Stimulated activated naive CD4-positive, alpha-beta T cell (primary cell): ENCODE data around the gene CGB3.

Source experiments
- DNase-seq, 6 experiments: peaks; one replicate each; lab custom pipeline; 2025; lab: John Stamatoyannopoulos, UW

Gene CGB3

DNA sequence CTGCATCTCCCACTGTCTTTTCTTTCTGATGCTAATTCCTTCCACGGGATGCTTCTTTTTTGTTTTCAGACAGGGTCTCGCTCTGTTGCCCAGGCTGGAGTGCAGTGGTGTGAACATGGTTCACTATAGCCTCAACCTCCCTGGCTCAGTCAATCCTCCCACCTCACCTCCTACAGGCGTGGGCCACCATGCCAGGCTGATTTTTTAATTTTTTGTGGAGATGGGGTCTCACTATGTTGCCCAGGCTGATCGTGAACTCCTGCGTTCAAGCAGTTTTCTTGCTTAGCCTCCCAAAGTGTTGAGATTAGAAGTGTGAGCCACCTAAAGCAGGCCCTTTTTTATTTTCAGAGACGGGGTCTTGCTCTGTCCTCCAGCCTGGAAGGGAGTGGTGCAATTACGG is 35.8 kb downstream of the CGB3 start:
- no peak for DNase-seq

DNA sequence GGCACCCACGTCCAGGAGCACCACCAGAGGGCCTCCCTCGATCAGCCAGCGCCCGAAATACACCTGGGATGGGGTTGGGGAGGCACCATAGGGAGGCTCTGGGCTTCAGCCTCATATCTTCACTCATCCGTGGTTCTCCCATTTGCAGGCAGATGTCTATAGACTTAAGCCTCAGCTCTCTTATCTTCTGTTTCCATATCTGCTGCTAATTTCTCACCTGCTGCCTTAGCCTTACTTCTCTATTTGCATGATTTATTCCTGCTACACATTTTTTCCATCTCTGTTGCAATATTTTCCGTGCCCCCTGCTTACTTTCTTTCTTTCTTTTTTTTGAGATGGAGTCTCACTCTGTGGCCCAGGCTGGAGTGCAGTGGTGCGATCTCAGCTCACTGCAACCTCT is 36.8 kb downstream of the CGB3 start:
- no peak for DNase-seq

DNA sequence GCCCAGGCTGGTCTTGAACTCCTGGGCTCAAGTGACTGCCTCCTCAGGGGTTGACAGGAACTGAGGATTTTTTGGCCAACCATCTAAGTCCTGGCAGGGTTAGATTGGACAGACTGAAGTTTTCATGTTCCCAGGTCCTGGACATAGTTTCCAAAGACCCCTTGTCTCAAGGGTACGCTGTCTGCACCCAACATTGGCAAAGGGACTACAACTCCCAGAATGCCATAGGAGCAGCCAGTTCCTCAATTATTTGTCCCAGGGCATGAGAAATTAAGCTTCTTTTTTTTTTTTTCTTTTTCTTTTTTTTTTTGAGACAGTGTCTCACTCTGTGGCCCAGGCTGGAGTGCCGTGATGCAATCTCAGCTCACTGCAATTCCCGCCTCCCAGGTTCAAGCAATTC is 37.9 kb downstream of the CGB3 start:
- DNase-seq, result no peak

DNA sequence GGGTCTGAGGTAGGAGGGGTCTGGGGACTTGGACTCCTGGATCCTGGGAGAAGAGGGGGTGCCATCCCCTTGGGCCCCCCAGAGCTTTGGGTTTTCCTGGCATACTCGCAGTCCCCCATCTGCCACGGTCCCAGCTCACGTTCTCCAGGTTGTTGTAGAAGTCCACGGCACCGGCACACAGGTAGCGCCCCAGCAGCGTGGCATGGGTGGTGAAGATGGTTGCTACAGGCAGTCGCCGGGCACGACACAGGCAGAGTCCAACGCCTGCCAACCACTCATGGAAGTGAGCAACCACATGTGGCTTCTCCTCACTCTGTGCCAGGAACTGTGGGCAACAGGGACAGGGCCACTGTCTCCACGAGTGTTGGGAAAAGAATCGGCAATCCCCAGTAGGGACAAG is 38.4 kb downstream of the CGB3 start:
- no peak for DNase-seq

DNA sequence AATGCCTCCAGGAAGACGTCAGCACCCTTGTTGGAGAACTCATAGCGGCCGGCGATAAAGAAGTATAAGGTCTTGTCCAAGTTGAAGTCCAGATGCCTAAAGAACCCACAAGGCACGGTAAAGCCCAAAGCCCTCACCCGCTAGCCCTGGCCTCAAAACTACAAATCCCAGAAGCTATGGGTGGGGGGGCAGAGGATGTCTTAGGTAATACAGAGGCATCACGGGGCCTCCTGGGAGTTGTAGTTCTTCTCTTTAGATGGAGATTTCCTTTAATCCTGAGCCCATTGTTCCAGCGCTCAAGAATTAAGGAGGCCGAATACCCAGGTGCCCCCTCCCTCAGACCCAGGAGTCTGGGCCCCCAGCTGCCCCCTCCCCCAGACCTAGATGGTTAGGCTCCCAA is 41.9 kb downstream of the CGB3 start:
- no peak for DNase-seq

DNA sequence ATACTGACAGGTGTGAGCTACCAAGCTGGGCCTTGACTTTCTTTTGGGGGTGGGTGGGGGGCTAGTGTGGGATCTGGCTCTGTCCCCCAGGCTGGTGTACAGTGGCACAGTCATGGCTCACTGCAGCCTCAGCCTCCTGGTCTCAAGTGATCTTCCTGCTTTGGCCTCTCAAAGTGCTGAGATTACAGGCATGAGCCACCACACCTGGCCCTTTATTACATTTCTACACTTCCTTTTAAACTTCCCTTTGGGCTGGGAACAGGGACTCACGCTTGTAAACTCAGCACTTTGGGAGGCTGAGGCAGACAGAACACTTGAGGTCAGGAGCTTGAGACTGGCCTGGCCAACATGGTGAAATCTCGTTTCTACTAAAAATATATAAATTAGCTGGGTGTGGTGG is 47.1 kb downstream of the CGB3 start:
- no peak for DNase-seq

DNA sequence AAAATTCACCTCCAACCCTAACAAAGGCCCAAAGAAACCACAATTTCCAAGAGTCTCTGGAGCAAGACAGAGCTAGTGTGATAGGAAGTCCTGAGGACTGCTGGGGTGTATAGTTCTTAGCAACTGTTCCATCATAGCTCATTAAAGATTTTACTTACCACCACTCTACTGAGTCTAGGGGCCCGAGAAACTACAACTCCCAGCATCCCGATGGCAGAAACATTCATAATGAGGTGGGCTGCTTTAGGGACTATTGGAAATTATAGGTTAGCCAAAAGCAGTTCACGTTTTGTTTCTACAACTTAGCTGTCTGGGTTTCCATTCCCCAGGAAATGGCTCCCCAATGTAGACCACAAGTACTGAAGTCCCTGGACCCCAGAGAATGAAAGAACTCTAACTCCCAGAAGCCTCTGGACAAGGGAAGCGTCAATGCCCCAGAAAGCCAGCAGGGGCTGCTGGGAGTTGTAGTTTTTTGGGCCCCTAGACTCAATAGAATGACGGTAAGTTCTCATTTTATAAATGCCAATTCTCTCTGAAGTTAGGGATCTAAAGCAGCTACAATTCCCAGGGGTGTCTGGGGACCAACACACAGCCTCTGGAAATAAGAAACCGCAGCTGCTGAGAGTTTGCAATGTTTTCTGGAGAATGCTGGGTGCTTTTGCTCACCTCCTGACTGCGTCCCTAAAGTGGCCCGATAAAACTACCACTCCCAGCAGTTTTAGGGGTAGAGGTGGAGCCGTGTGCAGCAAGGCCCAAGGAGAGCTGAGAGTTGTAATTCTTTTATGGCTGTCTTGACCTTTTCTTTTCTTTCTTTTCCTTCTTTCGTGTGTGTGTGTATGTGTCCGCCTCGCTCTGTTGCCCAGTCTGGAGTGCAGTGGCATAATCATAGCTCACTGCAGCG is 47.9 kb downstream of the CGB3 start:
- peak in 3 of 6 experiments; percentile 19 to 52 (median 35) for DNase-seq
